HepG2 (cell line): ENCODE results near the gene CORO1C. TPM values are rescaled to one million over a fixed set of nuclear protein-coding genes. Genes with fewer than 3 reads are reported as not detected.

Experiments
- ARNT2 ChIP-seq: sonication (generic); formaldehyde crosslinking; IDR thresholded peaks from 2 replicates; pipeline ENCODE4 v1.8.0; 2022; ENCODE audit warnings: mild to moderate bottlenecking, low read depth, missing genetic modification reagents, moderate library complexity
- DMAP1 ChIP-seq: IDR thresholded peaks from 2 replicates; pipeline ENCODE4 v1.6.1; 2016
- NR1H2 ChIP-seq: sonication (generic); formaldehyde crosslinking; IDR thresholded peaks from 2 replicates; pipeline ENCODE4 v1.8.1; 2022; ENCODE audit warnings: low read depth, missing genetic modification reagents, borderline replicate concordance
- RXRB ChIP-seq: IDR thresholded peaks from 2 replicates; pipeline ENCODE4 v1.6.1; 2016; ENCODE audit warnings: borderline replicate concordance, missing genetic modification reagents, missing compliant biosample characterization
- SCMH1 ChIP-seq: sonication (generic); formaldehyde crosslinking; IDR thresholded peaks from 2 replicates; pipeline ENCODE4 v1.9.0; 2021; ENCODE audit warnings: missing genetic modification reagents, mild to moderate bottlenecking, borderline replicate concordance
- SOX13 ChIP-seq, 3 experiments: fragments of 450-650 bp in 1 of 3; sonication (generic) in 1 of 3; formaldehyde crosslinking in 1 of 3; IDR thresholded peaks in 2 of 3; conservative IDR thresholded peaks in 1 of 3; 2 replicates each; pipeline versions ENCODE4 v1.5.0 to v1.6.1; 2016 to 2020; ENCODE audit warnings: antibody characterized with exemption in 1 of 3, mild to moderate bottlenecking in 1 of 3, missing compliant biosample characterization in 1 of 3, missing genetic modification reagents in 1 of 3, moderate library complexity in 1 of 3
- TBP ChIP-seq: sonication (generic); formaldehyde crosslinking; IDR thresholded peaks from 2 replicates; pipeline ENCODE4 v1.5.0; 2020; ENCODE audit warnings: missing genetic modification reagents
- ZBTB42 ChIP-seq: sonication (generic); formaldehyde crosslinking; IDR thresholded peaks from 2 replicates; pipeline ENCODE4 v1.5.0; 2020; ENCODE audit warnings: mild to moderate bottlenecking, missing genetic modification reagents
- ZFP62 ChIP-seq: sonication (generic); formaldehyde crosslinking; IDR thresholded peaks from 2 replicates; pipeline ENCODE4 v1.4.0; 2020; ENCODE audit warnings: missing genetic modification reagents
- ZNF317 ChIP-seq: sonication (generic); formaldehyde crosslinking; IDR thresholded peaks from 2 replicates; pipeline ENCODE4 v1.5.0; 2020; ENCODE audit warnings: mild to moderate bottlenecking, missing genetic modification reagents
- ZNF547 ChIP-seq: sonication (generic); formaldehyde crosslinking; IDR thresholded peaks from 2 replicates; pipeline ENCODE4 v1.5.1; 2020; ENCODE audit warnings: mild to moderate bottlenecking, missing genetic modification reagents
- ZNF775 ChIP-seq: sonication (generic); formaldehyde crosslinking; IDR thresholded peaks from 2 replicates; pipeline ENCODE4 v1.4.0; 2020; ENCODE audit warnings: missing genetic modification reagents, mild to moderate bottlenecking, moderate library complexity, borderline replicate concordance
- ZNF776 ChIP-seq: sonication (generic); formaldehyde crosslinking; IDR thresholded peaks from 2 replicates; pipeline ENCODE4 v1.4.0; 2020; ENCODE audit warnings: mild to moderate bottlenecking, missing genetic modification reagents
- polyA plus RNA-seq, 8 experiments: library from polyadenylated mRNA; depleted of rRNA in 3 of 8; stranded (reverse) in 7 of 8; unstranded in 1 of 8; fragments of >200 nt; fragmentation: Illumina TruSeq in 4 of 8; extraction: Trizol in 4 of 8; gene quantifications; 2 replicates each; pipeline versions ENCODE4 v1.2.1 to v1.2.3, GENCODE V29; 2011 to 2016; ENCODE audit warnings: low read depth in 4 of 8, missing spikeins in 1 of 8, mixed read lengths in 1 of 8; ENCODE audit not compliant: insufficient read depth in 1 of 8
- total RNA-seq, 5 experiments: library from RNA; depleted of rRNA; stranded (reverse); fragments of >200 nt; fragmentation: Illumina TruSeq; extraction: Trizol; gene quantifications; 2 replicates each; pipeline ENCODE4 v1.2.3, GENCODE V29; 2016; ENCODE audit warnings: low read depth in 1 of 5
- TF ChIP-seq, protein P1 (sequence below): sonication (generic); formaldehyde crosslinking; IDR thresholded peaks from 2 replicates; pipeline ENCODE4 v1.4.0; 2020; ENCODE audit warnings: missing genetic modification reagents, mild to moderate bottlenecking, borderline replicate concordance
- TF ChIP-seq, protein P2 (sequence below): sonication (generic); formaldehyde crosslinking; IDR thresholded peaks from 2 replicates; pipeline ENCODE4 v1.9.0; 2021; ENCODE audit warnings: missing genetic modification reagents, mild to moderate bottlenecking, borderline replicate concordance
- TF ChIP-seq, protein P3 (sequence below): IDR thresholded peaks from 2 replicates; pipeline ENCODE4 v1.6.1; 2016; ENCODE audit warnings: missing compliant biosample characterization, missing genetic modification reagents, borderline replicate concordance
- TF ChIP-seq, protein P4 (sequence below): sonication (generic); formaldehyde crosslinking; IDR thresholded peaks from 2 replicates; pipeline ENCODE4 v1.8.1; 2022; ENCODE audit warnings: low read depth, mild to moderate bottlenecking, missing genetic modification reagents
- TF ChIP-seq, protein P5 (sequence below): sonication (generic); formaldehyde crosslinking; IDR thresholded peaks from 2 replicates; pipeline ENCODE4 v1.5.0; 2020; ENCODE audit warnings: mild to moderate bottlenecking, missing genetic modification reagents

Gene CORO1C
- total and polyA plus RNA-seq, 2 of the 13 experiments (the other 11 are each of a cell fraction or from before 2014, with no cell fraction given) = 73.7 to 131 TPM

DNA sequence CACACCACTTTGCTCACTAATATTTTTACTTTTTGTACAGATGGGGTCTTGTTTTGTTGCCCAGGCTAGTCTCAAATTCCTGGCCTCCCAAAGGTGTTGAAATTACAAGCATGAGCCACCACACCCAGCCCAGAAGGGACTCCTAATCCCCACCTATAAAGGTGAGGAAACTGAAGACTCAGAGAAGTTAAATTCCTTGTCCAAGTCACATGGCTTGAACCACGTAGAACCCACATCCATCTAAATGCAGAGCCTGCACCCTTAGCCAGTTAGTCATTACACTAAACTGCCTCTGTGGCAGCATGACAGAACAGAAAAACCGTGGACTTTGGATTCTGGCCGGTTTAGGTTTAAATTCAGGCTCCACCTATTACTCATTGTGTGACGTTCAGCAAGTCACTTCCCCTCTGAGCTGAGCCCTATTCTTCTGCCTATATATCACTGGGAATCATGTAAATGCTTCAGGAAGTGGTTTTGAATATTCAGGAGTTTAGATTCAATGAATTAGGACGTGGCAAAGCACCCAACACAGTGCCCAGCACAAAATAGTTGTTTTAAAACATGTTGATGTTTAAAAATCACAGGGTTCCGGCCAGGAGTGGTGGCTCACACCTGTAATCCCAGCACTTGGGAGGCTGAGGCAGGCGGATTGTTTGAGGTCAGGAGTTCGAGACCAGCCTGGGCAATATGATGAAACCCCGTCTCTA lies 3.0 kb upstream of the CORO1C start (continued):
- TF ChIP-seq DMAP1 (CRISPR knock-in tag) (peak; percentile 86), ZBTB42 (CRISPR knock-in tag) (no peak), ZFP62 (CRISPR knock-in tag) (no peak), ZNF776 (CRISPR knock-in tag) (no peak), ZNF317 (CRISPR knock-in tag) (peak; percentile 75; the same call in 1 of the 2 replicates), ZNF775 (no peak), TBP (CRISPR knock-in tag) (no peak), ARNT2 (CRISPR knock-in tag) (0 out of 2 replicates have a peak, but pooled peaks have one; percentile 47), NR1H2 (CRISPR knock-in tag) (no peak), ZNF547 (no peak), SOX13 (IDR thresholded peaks at IDR 0.05) (no peak), SOX13 (CRISPR knock-in tag; conservative IDR thresholded peaks at IDR 0.05 in 1 of 2, IDR thresholded peaks at IDR 0.05 in 1 of 2) (peak in 1 of 2 experiments; percentile 76; a peak in 2 of 4 replicates), SCMH1 (CRISPR knock-in tag) (no peak), RXRB (CRISPR knock-in tag) (peak; percentile 29; the same call in 1 of the 2 replicates)
- TF ChIP-seq, protein P1, sequence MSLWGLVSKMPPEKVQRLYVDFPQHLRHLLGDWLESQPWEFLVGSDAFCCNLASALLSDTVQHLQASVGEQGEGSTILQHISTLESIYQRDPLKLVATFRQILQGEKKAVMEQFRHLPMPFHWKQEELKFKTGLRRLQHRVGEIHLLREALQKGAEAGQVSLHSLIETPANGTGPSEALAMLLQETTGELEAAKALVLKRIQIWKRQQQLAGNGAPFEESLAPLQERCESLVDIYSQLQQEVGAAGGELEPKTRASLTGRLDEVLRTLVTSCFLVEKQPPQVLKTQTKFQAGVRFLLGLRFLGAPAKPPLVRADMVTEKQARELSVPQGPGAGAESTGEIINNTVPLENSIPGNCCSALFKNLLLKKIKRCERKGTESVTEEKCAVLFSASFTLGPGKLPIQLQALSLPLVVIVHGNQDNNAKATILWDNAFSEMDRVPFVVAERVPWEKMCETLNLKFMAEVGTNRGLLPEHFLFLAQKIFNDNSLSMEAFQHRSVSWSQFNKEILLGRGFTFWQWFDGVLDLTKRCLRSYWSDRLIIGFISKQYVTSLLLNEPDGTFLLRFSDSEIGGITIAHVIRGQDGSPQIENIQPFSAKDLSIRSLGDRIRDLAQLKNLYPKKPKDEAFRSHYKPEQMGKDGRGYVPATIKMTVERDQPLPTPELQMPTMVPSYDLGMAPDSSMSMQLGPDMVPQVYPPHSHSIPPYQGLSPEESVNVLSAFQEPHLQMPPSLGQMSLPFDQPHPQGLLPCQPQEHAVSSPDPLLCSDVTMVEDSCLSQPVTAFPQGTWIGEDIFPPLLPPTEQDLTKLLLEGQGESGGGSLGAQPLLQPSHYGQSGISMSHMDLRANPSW = no peak
- TF ChIP-seq, protein P2, sequence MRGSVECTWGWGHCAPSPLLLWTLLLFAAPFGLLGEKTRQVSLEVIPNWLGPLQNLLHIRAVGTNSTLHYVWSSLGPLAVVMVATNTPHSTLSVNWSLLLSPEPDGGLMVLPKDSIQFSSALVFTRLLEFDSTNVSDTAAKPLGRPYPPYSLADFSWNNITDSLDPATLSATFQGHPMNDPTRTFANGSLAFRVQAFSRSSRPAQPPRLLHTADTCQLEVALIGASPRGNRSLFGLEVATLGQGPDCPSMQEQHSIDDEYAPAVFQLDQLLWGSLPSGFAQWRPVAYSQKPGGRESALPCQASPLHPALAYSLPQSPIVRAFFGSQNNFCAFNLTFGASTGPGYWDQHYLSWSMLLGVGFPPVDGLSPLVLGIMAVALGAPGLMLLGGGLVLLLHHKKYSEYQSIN (CRISPR knock-in tag) = no peak
- TF ChIP-seq, protein P3, sequence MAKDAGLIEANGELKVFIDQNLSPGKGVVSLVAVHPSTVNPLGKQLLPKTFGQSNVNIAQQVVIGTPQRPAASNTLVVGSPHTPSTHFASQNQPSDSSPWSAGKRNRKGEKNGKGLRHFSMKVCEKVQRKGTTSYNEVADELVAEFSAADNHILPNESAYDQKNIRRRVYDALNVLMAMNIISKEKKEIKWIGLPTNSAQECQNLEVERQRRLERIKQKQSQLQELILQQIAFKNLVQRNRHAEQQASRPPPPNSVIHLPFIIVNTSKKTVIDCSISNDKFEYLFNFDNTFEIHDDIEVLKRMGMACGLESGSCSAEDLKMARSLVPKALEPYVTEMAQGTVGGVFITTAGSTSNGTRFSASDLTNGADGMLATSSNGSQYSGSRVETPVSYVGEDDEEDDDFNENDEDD (CRISPR knock-in tag) = no peak; the same call in 1 of the 2 replicates
- TF ChIP-seq, protein P4, sequence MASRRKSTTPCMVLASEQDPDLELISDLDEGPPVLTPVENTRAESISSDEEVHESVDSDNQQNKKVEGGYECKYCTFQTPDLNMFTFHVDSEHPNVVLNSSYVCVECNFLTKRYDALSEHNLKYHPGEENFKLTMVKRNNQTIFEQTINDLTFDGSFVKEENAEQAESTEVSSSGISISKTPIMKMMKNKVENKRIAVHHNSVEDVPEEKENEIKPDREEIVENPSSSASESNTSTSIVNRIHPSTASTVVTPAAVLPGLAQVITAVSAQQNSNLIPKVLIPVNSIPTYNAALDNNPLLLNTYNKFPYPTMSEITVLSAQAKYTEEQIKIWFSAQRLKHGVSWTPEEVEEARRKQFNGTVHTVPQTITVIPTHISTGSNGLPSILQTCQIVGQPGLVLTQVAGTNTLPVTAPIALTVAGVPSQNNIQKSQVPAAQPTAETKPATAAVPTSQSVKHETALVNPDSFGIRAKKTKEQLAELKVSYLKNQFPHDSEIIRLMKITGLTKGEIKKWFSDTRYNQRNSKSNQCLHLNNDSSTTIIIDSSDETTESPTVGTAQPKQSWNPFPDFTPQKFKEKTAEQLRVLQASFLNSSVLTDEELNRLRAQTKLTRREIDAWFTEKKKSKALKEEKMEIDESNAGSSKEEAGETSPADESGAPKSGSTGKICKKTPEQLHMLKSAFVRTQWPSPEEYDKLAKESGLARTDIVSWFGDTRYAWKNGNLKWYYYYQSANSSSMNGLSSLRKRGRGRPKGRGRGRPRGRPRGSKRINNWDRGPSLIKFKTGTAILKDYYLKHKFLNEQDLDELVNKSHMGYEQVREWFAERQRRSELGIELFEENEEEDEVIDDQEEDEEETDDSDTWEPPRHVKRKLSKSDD (CRISPR knock-in tag) = no peak
- TF ChIP-seq, protein P5, sequence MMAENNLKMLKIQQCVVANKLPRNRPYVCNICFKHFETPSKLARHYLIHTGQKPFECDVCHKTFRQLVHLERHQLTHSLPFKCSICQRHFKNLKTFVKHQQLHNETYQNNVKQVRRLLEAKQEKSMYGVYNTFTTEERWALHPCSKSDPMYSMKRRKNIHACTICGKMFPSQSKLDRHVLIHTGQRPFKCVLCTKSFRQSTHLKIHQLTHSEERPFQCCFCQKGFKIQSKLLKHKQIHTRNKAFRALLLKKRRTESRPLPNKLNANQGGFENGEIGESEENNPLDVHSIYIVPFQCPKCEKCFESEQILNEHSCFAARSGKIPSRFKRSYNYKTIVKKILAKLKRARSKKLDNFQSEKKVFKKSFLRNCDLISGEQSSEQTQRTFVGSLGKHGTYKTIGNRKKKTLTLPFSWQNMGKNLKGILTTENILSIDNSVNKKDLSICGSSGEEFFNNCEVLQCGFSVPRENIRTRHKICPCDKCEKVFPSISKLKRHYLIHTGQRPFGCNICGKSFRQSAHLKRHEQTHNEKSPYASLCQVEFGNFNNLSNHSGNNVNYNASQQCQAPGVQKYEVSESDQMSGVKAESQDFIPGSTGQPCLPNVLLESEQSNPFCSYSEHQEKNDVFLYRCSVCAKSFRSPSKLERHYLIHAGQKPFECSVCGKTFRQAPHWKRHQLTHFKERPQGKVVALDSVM (CRISPR knock-in tag) = no peak
